Measurements from ENCODE around the gene TTC1.

Gene TTC1

DNA sequence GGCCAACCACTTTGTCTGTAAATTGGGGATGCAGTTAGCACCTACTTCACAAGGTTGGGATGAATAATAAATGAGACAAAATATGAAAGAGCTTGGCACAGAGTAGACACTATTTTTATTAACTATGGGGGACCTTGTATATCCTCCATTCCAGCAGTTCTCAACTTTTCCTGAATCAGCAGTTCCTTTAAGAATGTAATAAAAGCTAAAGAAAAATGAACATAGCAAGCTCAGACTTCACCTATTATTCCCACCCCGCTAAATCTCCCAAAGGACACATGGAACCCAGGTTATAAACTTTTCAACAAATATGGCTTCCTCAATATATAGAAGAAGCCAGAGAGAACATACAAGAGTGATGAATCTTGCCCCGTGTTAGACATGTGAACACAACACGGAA, 32.0 kb upstream of the TTC1 start:
- Histone ChIP-seq H3K79me2 (ENCODE audit: low read length) (no peaks in the 10 kb centered on the region), H3K9me3 (ENCODE audit: insufficient read depth, low read length) (no peaks in the 10 kb centered on the region), H3K4me3 (ENCODE audit: low read length) (no peak overlapping the region), H2AFZ (ENCODE audit: low read depth, low read length) (no peak overlapping the region), H3K27me3 (ENCODE audit: low read depth, low read length) (no peaks in the 10 kb centered on the region), H3K9ac (ENCODE audit: low read length) (no peak overlapping the region), H3K4me2 (ENCODE audit: low read length) (no peak overlapping the region), H3K4me1 (ENCODE audit: low read length) (no peaks in the 10 kb centered on the region), H4K20me1 (ENCODE audit: insufficient read depth, low read length) (no peaks in the 10 kb centered on the region), H3K27ac (ENCODE audit: low read length) (no peak overlapping the region), H3K36me3 (replicated peaks; ENCODE audit: low read depth, low read length) (no peaks in the 10 kb centered on the region)
- TF ChIP-seq EZH2phosphoT487 (IDR thresholded peaks at IDR 0.05; ENCODE audit: low read depth), result no peak
- TF ChIP-seq, protein P1, sequence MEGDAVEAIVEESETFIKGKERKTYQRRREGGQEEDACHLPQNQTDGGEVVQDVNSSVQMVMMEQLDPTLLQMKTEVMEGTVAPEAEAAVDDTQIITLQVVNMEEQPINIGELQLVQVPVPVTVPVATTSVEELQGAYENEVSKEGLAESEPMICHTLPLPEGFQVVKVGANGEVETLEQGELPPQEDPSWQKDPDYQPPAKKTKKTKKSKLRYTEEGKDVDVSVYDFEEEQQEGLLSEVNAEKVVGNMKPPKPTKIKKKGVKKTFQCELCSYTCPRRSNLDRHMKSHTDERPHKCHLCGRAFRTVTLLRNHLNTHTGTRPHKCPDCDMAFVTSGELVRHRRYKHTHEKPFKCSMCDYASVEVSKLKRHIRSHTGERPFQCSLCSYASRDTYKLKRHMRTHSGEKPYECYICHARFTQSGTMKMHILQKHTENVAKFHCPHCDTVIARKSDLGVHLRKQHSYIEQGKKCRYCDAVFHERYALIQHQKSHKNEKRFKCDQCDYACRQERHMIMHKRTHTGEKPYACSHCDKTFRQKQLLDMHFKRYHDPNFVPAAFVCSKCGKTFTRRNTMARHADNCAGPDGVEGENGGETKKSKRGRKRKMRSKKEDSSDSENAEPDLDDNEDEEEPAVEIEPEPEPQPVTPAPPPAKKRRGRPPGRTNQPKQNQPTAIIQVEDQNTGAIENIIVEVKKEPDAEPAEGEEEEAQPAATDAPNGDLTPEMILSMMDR (IDR thresholded peaks at IDR 0.05; ENCODE audit: low read depth, low read length), result no peak

DNA sequence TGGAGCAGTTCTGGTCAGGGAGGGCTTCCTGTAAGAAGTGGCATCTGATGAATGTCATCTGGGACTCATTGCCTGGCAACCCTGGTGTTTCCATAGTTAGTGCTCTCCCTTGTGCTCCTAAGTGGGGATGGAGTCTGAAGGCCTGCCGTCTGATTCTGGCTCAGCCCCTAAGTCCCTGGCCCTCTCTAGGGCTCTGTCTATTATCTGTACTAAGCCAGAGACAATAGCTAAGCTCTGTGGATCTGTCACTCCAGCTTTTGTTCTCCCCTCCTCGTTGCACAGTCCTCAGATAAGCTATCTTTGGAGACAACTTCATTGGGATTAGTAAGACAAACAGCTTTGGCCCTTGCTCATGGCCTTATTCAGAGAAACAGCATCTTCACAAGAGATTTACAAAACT, 30.6 kb upstream of the TTC1 start:
- Histone ChIP-seq H2AFZ (ENCODE audit: low read depth, low read length) (no peak overlapping the region), H3K9me3 (ENCODE audit: insufficient read depth, low read length) (no peaks in the 10 kb centered on the region), H3K27me3 (ENCODE audit: low read depth, low read length) (no peaks in the 10 kb centered on the region), H3K4me3 (ENCODE audit: low read length) (no peak overlapping the region), H3K27ac (ENCODE audit: low read length) (no peak overlapping the region), H3K9ac (ENCODE audit: low read length) (no peak overlapping the region), H3K79me2 (ENCODE audit: low read length) (no peaks in the 10 kb centered on the region), H3K36me3 (replicated peaks; ENCODE audit: low read depth, low read length) (no peaks in the 10 kb centered on the region), H3K4me1 (ENCODE audit: low read length) (no peaks in the 10 kb centered on the region), H4K20me1 (ENCODE audit: insufficient read depth, low read length) (no peaks in the 10 kb centered on the region), H3K4me2 (ENCODE audit: low read length) (no peak overlapping the region)
- TF ChIP-seq EZH2phosphoT487 (IDR thresholded peaks at IDR 0.05; ENCODE audit: low read depth), result no peak
- TF ChIP-seq, protein P1 (IDR thresholded peaks at IDR 0.05; ENCODE audit: low read depth, low read length), result no peak

DNA sequence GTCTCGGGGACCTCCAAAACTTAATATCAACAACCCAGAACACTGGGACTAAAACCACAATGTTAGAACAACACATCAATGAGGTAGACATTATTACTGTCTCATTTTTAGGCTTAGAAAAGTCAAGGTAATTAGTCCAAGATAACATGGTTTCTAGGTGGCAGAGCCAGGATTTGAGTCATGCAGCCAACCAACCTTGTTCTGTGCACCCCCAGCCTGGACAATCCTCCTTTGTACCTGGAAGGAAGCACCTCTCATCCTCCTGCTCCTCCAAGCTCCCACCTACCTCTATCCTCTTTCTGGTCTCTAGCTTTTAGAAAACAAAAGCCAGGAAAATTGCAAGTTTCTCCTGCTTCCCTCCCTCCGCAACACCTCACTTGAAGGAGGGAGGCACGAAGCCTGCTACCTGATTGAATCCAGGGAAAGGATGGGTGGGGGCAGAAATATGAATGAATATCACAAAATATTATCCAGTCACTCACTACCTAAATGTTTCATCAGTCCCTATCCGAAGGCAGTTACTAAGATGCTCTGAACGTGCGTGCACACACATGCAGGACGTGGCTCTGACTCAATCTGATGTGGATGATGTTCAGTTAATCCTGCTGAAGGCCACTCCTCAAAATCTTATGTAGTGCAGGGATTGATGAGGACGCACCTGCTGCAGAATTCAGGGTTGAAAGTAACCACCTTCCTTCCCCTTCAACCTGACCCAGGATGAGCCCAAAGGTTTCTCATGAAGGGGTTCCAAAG, 26.3 kb upstream of the TTC1 start:
- Histone ChIP-seq H3K4me3 (ENCODE audit: low read length) (no peak overlapping the region), H4K20me1 (ENCODE audit: insufficient read depth, low read length) (no peaks in the 10 kb centered on the region), H3K9ac (ENCODE audit: low read length) (no peak overlapping the region), H3K79me2 (ENCODE audit: low read length) (no peaks in the 10 kb centered on the region), H3K36me3 (replicated peaks; ENCODE audit: low read depth, low read length) (no peaks in the 10 kb centered on the region), H3K4me2 (ENCODE audit: low read length) (no peak overlapping the region), H3K4me1 (ENCODE audit: low read length) (peaks cover 6% of the 10 kb centered on the region), H3K27ac (ENCODE audit: low read length) (no peak overlapping the region), H2AFZ (ENCODE audit: low read depth, low read length) (no peak overlapping the region), H3K9me3 (ENCODE audit: insufficient read depth, low read length) (no peaks in the 10 kb centered on the region), H3K27me3 (ENCODE audit: low read depth, low read length) (no peaks in the 10 kb centered on the region)
- TF ChIP-seq, protein P1 (IDR thresholded peaks at IDR 0.05; ENCODE audit: low read depth, low read length), result no peak
- TF ChIP-seq EZH2phosphoT487 (IDR thresholded peaks at IDR 0.05; ENCODE audit: low read depth), result no peak

DNA sequence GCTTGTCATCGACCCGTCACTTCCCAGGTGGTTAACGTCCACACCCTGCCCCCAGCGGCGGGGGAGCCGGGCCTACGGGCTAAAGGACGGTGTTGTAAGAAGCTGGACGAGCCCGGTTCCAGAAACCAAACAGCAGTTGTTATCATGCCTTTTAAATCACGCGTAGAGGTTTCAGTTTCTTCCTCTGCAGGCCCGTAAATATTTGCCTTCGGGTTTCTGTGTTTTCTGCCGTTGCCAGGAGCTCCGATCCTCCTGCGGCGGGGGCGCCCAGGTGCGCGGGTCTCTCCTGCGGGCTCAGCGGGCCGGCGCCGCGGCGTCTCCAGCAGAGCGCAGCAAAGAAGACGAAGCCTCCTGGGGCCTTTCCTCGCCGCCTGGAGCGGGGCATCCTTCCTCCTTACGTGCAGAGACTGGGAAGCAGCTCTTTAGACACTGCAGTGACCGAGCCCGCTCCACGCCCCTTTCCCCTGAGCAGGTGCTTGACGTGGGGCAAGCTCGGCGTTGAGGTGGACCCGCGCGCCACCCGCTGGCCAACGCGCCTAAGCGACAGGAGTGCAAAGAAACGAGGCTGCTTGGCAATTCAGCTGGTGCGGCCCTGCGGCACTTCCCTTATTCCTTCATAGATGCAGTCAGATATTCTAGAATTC, 21.8 kb upstream of the TTC1 start:
- H3K4me2 ChIP-seq (ENCODE audit: low read length), result peak overlapping the region; percentile 93
- no peak for TF ChIP-seq EZH2phosphoT487 (IDR thresholded peaks at IDR 0.05; ENCODE audit: low read depth)
- TF ChIP-seq, protein P1 (IDR thresholded peaks at IDR 0.05; ENCODE audit: low read depth, low read length), result peak; percentile 74
- H2AFZ ChIP-seq (ENCODE audit: low read depth, low read length), result peak overlapping the region; percentile 82; the same call in 1 of the 2 replicates
- peak overlapping the region; percentile 91 for H3K4me3 ChIP-seq (ENCODE audit: low read length)
- peak overlapping the region; percentile 63 for H3K9ac ChIP-seq (ENCODE audit: low read length)
- no peaks in the 10 kb centered on the region for H3K79me2 ChIP-seq (ENCODE audit: low read length)
- no peaks in the 10 kb centered on the region for H3K36me3 ChIP-seq (replicated peaks; ENCODE audit: low read depth, low read length)
- H3K27me3 ChIP-seq (ENCODE audit: low read depth, low read length), result no peaks in the 10 kb centered on the region
- H3K27ac ChIP-seq (ENCODE audit: low read length), result no peak overlapping the region
- H3K4me1 ChIP-seq (ENCODE audit: low read length), result peaks cover 13% of the 10 kb centered on the region
- H4K20me1 ChIP-seq (ENCODE audit: insufficient read depth, low read length), result no peaks in the 10 kb centered on the region
- 0 out of 2 replicates have a peak, but pooled peaks cover under 1% of the 10 kb centered on the region for H3K9me3 ChIP-seq (ENCODE audit: insufficient read depth, low read length)
